Gastrocnemius medialis (tissue), 4 donors: ENCODE results near the gene CLIP2. TPM values are rescaled to one million over a fixed set of nuclear protein-coding genes. Genes with fewer than 3 reads are reported as not detected.

Experiments used
- ATAC-seq, 2 donors: fragments of 150-250 bp; one replicate each; pipeline ENCODE4 v1.9.1; 2016
- DNase-seq, 2 donors: peaks; one replicate each; pipeline ENCODE4 v3.0.0-alpha.2; 2019
- H3K27ac ChIP-seq, 4 donors: fragments of 200-600 bp; sonication (generic); 1 replicate in 1 of 4; 2 replicates in 3 of 4; pipeline ENCODE4 v1.5.1; 2016 to 2018; ENCODE audit warnings: mild to moderate bottlenecking in 2 of 4, moderate library complexity in 1 of 4
- H3K27me3 ChIP-seq, 3 donors: fragments of 200-600 bp; sonication (generic) in 2 of 3; 1 replicate in 1 of 3; 2 replicates in 2 of 3; pipeline versions ENCODE4 v1.5.1 to v1.6.0; 2016 to 2019; ENCODE audit warnings: mild to moderate bottlenecking in 1 of 3, moderate library complexity in 1 of 3
- H3K36me3 ChIP-seq, 2 donors: fragments of 200-600 bp; sonication (generic) in 1 of 2; one replicate each; pipeline ENCODE4 v1.5.1; 2017 to 2018
- H3K4me1 ChIP-seq, 2 donors: fragments of 200-600 bp; sonication (generic) in 1 of 2; one replicate each; pipeline ENCODE4 v1.5.1; 2016 to 2017; ENCODE audit warnings: mild to moderate bottlenecking in 2 of 2
- H3K4me3 ChIP-seq, 4 donors: fragments of 200-600 bp; sonication (generic) in 3 of 4; 1 replicate in 1 of 4; 2 replicates in 3 of 4; pipeline ENCODE4 v1.5.1; 2016 to 2019; ENCODE audit warnings: mild to moderate bottlenecking in 2 of 4
- H3K9me3 ChIP-seq, 3 donors: fragments of 200-600 bp; sonication (generic) in 2 of 3; 1 replicate in 1 of 3; 2 replicates in 2 of 3; pipeline ENCODE4 v1.5.1; 2016 to 2019
- POLR2A ChIP-seq, 2 donors: fragments of 450-650 bp; IDR thresholded peaks; one replicate each; pipeline ENCODE4 v1.6.1; 2017; ENCODE audit warnings: antibody characterized with exemption in 2 of 2, mild to moderate bottlenecking in 2 of 2, moderate library complexity in 2 of 2
- in situ Hi-C, 4 donors: fragments of 200-750 bp; cut with MboI; loops; one replicate each; pipeline versions ENCODE4 v1.15.0 to v1.8.0; 2017; ENCODE audit warnings: low sequenced_read_pairs in 4 of 4
- intact Hi-C: fragments of 100-400 bp; cut with DNase I; formaldehyde crosslinking; loops from one replicate; pipeline ENCODE4 v1.15.1; 2023; ENCODE audit warnings: low total_unique reads
- total RNA-seq, 4 donors: library from RNA; depleted of rRNA; stranded (reverse); fragments of >200 nt; gene quantifications; one replicate each; pipeline versions ENCODE4 v1.1.0 to v1.2.3, GENCODE V29; 2016
- TF ChIP-seq, protein P1 (sequence below), 5 experiments: fragments of 450-650 bp in 3 of 5; fragments of 200-600 bp in 2 of 5; sonication (generic) in 2 of 5; IDR thresholded peaks in 4 of 5; conservative IDR thresholded peaks in 1 of 5; 1 replicate in 4 of 5; 2 replicates in 1 of 5; pipeline ENCODE4 v1.5.1; 2016 to 2019; ENCODE audit warnings: antibody characterized with exemption in 5 of 5, mild to moderate bottlenecking in 3 of 5, moderate library complexity in 3 of 5

The CLIP2 gene
- total RNA-seq, 4 donors from 2014 or later = 2.0 to 10.0 (median 4.2) TPM

- no peaks in the 10 kb centered on the region for H3K9me3 ChIP-seq
- intact Hi-C loops (loop anchor here (5.0 kb wide), 1 partner anchor 87 kb away; no protein-coding TSS in a partner anchor), in situ Hi-C loops (no loop called here)
- H3K4me3 ChIP-seq = no peak overlapping the region
- H3K36me3 ChIP-seq = no peaks in the 10 kb centered on the region
- DNase-seq (no peak), ATAC-seq (no peak)
- no peak for TF ChIP-seq POLR2A (IDR thresholded peaks at IDR 0.05)
- TF ChIP-seq, protein P1, sequence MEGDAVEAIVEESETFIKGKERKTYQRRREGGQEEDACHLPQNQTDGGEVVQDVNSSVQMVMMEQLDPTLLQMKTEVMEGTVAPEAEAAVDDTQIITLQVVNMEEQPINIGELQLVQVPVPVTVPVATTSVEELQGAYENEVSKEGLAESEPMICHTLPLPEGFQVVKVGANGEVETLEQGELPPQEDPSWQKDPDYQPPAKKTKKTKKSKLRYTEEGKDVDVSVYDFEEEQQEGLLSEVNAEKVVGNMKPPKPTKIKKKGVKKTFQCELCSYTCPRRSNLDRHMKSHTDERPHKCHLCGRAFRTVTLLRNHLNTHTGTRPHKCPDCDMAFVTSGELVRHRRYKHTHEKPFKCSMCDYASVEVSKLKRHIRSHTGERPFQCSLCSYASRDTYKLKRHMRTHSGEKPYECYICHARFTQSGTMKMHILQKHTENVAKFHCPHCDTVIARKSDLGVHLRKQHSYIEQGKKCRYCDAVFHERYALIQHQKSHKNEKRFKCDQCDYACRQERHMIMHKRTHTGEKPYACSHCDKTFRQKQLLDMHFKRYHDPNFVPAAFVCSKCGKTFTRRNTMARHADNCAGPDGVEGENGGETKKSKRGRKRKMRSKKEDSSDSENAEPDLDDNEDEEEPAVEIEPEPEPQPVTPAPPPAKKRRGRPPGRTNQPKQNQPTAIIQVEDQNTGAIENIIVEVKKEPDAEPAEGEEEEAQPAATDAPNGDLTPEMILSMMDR (IDR thresholded peaks at IDR 0.05 in 4 of 5, conservative IDR thresholded peaks at IDR 0.05 in 1 of 5) = no peak
- H3K27ac ChIP-seq = no peak overlapping the region
- no peaks in the 10 kb centered on the region for H3K27me3 ChIP-seq
- peaks cover 5 to 15% of the 10 kb centered on the region in 2 donors for H3K4me1 ChIP-seq
These were observed 4.4 kb upstream of the CLIP2 start for GRCh38 chr7:74284781-74285259.

- DNase-seq (no peak), ATAC-seq (no peak)
- H3K27me3 ChIP-seq = no peaks in the 10 kb centered on the region
- in situ Hi-C loops (no loop called here), intact Hi-C loops (loop anchor here (5.0 kb wide), 1 partner anchor 86 kb away; no protein-coding TSS in a partner anchor)
- H3K36me3 ChIP-seq = no peaks in the 10 kb centered on the region
- peaks cover 5 to 19% of the 10 kb centered on the region in 2 donors for H3K4me1 ChIP-seq
- H3K27ac ChIP-seq = peak overlapping the region in 1 of 4 donors; percentile 18
- TF ChIP-seq, protein P1 (IDR thresholded peaks at IDR 0.05 in 4 of 5, conservative IDR thresholded peaks at IDR 0.05 in 1 of 5) = no peak
- no peak for TF ChIP-seq POLR2A (IDR thresholded peaks at IDR 0.05)
- H3K4me3 ChIP-seq = no peak overlapping the region
- no peaks in the 10 kb centered on the region for H3K9me3 ChIP-seq
These were observed 3.1 kb upstream of the CLIP2 start for GRCh38 chr7:74286131-74286530.

DNA sequence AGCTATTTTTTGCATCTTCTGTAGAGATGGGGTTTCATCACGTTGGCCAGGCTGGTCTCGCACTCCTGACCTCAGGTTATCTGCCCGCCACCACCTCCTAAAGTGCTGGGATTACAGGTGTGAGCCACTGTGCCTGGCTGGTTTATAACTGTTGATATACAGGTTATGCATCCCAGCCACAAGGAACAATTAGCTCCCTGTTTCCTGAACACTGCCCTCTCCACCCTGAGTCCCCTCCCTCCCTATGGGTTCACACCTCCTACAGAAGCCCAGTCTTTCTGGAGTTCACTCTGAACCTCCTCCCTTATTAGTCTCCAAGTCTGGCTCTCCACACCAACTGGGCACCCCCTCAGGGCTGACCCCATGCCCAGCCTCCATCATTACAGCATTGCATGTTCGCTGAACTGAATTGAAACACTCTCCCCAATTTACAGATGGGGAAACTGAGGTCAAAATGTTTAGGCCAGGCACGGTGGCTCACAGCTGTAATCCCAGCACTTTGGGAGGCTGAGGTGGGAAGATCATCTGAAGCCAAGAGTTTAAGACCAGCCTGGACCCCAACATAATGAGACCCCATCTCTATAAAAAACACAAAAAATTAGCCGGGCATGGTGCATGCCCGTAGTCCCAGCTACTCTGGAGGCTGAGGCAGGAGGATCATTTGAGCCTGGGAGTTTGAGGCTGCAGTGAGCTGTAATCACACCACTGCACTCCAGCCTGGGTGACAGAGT lies 1.7 kb upstream of the CLIP2 start:
- Histone ChIP-seq H3K9me3 (no peaks in the 10 kb centered on the region), H3K4me3 (no peak overlapping the region), H3K36me3 (no peaks in the 10 kb centered on the region), H3K27me3 (no peaks in the 10 kb centered on the region), H3K4me1 (peaks cover 5 to 19% of the 10 kb centered on the region in 2 donors), H3K27ac (no peak overlapping the region)
- in situ Hi-C loops (no loop called here), intact Hi-C loops (loop anchor here (5.0 kb wide), 1 partner anchor 85 kb away; no protein-coding TSS in a partner anchor)
- no peak for TF ChIP-seq POLR2A (IDR thresholded peaks at IDR 0.05)
- TF ChIP-seq, protein P1 (IDR thresholded peaks at IDR 0.05 in 4 of 5, conservative IDR thresholded peaks at IDR 0.05 in 1 of 5) = no peak
- DNase-seq (no peak), ATAC-seq (no peak)

GRCh38 chr7:74288034-74288881 lies 949 bp upstream of the CLIP2 start:
- Histone ChIP-seq H3K9me3 (no peaks in the 10 kb centered on the region), H3K27ac (peak overlapping the region in 2 of 4 donors; percentile 41 to 67), H3K27me3 (no peaks in the 10 kb centered on the region), H3K4me3 (peak overlapping the region in 3 of 4 donors; percentile 49 to 66 (median 65)), H3K4me1 (peaks cover 5 to 19% of the 10 kb centered on the region in 2 donors), H3K36me3 (no peaks in the 10 kb centered on the region)
- in situ Hi-C loops = no loop called here
- TF ChIP-seq POLR2A (IDR thresholded peaks at IDR 0.05) = no peak
- TF ChIP-seq, protein P1 (IDR thresholded peaks at IDR 0.05 in 4 of 5, conservative IDR thresholded peaks at IDR 0.05 in 1 of 5) = no peak
- DNase-seq (no peak), ATAC-seq (no peak)
- intact Hi-C loops = loop anchor here (5.0 kb wide), 1 partner anchor 84 kb away; no protein-coding TSS in a partner anchor
